ENCODE measurements around the gene FKBP1B. TPM values are rescaled to one million over a fixed set of nuclear protein-coding genes. Genes with fewer than 3 reads are reported as not detected.
"Not testable (repeated sequence)": the region's sequence is repeated elsewhere in the genome, so short reads cannot be mapped to it uniquely, and the experiment has no call there.

Gene FKBP1B
- total and polyA plus RNA-seq, 2 experiments from 2014 or later, result 43.1 to 46.3 TPM

DNA sequence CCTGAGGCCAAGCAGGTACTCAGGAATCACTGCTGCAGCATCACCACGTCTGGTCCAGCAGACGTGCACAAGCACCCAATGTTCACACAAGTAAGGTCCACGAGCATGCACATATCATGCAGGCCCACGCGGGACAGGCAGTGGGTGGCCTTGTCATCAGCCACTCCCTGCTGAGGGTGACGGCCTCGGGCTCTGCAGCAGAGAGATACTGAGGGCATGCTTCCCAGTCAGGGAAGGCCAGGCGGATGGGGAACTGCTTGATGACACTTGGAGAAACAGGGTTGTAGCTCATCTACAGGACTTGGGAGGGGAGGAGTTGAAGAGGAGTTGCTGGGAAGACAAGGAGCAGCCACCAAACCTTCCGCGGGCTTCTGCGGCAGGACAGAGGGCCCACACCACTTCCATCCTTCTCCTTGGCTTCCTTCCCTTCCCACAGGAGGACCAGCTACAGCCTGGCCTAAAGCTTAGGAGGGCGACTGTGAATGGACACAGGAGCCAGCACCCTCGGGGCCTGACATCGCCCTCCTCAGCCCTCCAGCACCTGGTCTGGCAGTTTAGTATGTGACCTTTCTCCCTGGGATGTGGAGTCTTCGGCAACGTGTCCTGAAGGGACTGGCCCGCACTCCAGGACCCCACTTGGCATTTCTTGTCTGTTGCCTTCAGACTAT lies 24.4 kb upstream of the FKBP1B start:
- Histone ChIP-seq H3K4me3 (no peak overlapping the region), H3K9me3 (ENCODE audit: low read depth) (no peaks in the 10 kb centered on the region), H3K27ac (no peak overlapping the region), H3K4me1 (ENCODE audit: low read depth) (no peaks in the 10 kb centered on the region), H3K36me3 (peaks cover 8% of the 10 kb centered on the region), H3K27me3 (no peaks in the 10 kb centered on the region)
- TF ChIP-seq, protein P1, sequence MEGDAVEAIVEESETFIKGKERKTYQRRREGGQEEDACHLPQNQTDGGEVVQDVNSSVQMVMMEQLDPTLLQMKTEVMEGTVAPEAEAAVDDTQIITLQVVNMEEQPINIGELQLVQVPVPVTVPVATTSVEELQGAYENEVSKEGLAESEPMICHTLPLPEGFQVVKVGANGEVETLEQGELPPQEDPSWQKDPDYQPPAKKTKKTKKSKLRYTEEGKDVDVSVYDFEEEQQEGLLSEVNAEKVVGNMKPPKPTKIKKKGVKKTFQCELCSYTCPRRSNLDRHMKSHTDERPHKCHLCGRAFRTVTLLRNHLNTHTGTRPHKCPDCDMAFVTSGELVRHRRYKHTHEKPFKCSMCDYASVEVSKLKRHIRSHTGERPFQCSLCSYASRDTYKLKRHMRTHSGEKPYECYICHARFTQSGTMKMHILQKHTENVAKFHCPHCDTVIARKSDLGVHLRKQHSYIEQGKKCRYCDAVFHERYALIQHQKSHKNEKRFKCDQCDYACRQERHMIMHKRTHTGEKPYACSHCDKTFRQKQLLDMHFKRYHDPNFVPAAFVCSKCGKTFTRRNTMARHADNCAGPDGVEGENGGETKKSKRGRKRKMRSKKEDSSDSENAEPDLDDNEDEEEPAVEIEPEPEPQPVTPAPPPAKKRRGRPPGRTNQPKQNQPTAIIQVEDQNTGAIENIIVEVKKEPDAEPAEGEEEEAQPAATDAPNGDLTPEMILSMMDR (IDR thresholded peaks at IDR 0.05; ENCODE audit: low read depth, low read length), result no peak
- no peak for DNase-seq (ENCODE audit: low read depth in 1 of 2, low spot score in 1 of 2)

DNA sequence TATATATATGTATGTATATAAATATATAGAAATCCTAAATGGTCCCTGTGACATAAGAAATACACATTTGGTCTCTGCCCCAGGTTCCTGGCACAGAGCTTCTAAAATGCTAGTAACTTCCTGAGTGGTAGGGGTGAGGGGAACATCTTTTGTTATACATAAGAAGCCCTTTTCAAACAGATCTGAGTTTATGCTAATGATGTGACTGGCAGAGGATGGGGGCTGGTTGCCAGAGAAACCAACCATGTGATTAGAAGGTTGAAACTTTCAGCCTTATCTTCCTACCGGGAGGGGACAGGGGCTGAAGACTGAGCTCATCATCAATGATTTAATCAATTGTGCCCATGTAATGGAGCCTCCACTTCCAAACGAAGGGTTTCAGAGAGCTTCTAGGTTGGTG lies 23.3 kb upstream of the FKBP1B start:
- no peak for DNase-seq (ENCODE audit: low read depth in 1 of 2, low spot score in 1 of 2)
- peaks cover 8% of the 10 kb centered on the region for H3K36me3 ChIP-seq
- H3K4me1 ChIP-seq (ENCODE audit: low read depth), result no peaks in the 10 kb centered on the region
- TF ChIP-seq, protein P1 (IDR thresholded peaks at IDR 0.05; ENCODE audit: low read depth, low read length), result no peak
- no peak overlapping the region for H3K27ac ChIP-seq
- no peak overlapping the region for H3K4me3 ChIP-seq
- H3K9me3 ChIP-seq (ENCODE audit: low read depth), result no peaks in the 10 kb centered on the region
- no peaks in the 10 kb centered on the region for H3K27me3 ChIP-seq

DNA sequence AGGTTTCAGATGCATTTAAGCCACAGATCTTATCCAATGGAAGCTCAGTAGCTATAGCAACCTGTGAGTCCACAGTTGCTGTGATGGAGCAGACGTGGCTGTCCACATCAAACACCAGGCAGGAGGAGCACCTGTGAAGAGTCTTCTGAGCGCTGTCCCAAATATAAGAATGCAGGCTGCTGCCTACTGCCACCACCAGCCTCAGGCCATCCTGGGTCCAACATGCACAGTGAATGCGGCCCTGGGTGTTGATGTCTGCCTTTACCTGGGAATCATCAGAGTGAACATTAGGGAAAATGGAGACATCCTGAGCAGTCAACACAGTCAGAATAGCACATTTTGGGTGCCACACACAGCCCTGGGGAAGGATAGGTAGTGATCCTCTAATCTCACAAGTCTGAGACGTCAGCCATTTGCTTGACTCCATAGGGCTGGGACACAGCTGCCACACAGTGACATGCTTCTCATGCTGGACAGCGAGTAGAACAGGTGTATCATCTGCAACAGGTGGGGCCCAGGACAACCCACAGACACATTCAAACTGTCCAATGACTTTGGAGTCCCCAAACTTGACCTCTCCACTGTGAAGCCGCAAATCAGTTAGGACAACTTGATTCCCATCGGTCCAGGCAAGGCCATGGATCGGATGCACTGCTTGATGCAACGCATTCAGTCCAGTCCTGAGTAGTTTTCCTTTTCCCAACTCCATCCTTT lies 10.6 kb upstream of the FKBP1B start:
- H3K27ac ChIP-seq, result no peak overlapping the region
- TF ChIP-seq, protein P1 (IDR thresholded peaks at IDR 0.05; ENCODE audit: low read depth, low read length), result no peak
- no peak for DNase-seq (ENCODE audit: low read depth in 1 of 2, low spot score in 1 of 2)

DNA sequence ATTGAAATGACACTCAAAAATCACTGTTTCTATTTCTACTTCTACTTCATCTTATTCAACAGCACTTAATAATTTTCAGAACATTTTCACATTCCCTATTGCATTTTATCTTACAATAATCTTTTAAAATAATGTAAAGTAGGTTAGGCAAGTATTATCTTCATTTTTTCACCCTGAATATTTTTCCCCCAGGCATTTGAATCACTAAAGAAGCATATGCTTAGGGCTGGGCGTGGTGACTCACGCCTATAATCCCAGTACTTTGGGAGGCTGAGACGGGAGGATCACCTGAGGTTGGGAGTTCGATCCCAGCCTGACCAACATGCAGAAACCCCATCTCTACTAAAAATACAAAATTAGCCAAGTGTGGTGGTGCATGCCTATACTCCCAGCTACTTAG lies 9.0 kb upstream of the FKBP1B start:
- Histone ChIP-seq H3K4me3 (no peak overlapping the region), H3K4me1 (ENCODE audit: low read depth) (no peaks in the 10 kb centered on the region), H3K27me3 (no peaks in the 10 kb centered on the region), H3K27ac (no peak overlapping the region), H3K9me3 (ENCODE audit: low read depth) (no peaks in the 10 kb centered on the region), H3K36me3 (peaks cover 16% of the 10 kb centered on the region)
- no peak for DNase-seq (ENCODE audit: low read depth in 1 of 2, low spot score in 1 of 2)
- TF ChIP-seq, protein P1 (IDR thresholded peaks at IDR 0.05; ENCODE audit: low read depth, low read length), result no peak

More for the DNA sequence above, 10.6 kb upstream of the FKBP1B start:
- H3K4me3 ChIP-seq, result no peak overlapping the region
- H3K9me3 ChIP-seq (ENCODE audit: low read depth), result no peaks in the 10 kb centered on the region
- H3K4me1 ChIP-seq (ENCODE audit: low read depth), result no peaks in the 10 kb centered on the region
- peaks cover 16% of the 10 kb centered on the region for H3K36me3 ChIP-seq
- no peaks in the 10 kb centered on the region for H3K27me3 ChIP-seq

DNA sequence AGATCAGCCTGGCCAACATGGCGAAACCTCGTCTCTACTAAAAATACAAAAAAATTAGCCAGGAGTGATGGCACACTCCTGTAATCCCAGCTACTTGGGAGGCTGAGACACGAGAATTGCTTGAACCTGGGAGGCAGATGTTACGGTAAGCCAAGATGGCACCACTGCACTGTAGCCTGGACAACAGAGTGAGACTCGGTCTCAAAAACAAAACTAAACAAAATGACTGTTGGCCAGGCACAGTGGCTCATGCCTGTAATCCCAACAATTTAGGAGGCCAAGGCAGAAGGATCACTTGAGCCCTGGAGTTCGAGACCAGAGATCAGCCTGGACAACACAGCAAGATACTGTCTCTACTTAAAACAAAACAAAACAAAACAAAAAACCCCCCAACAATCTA lies 6.4 kb upstream of the FKBP1B start:
- H3K27me3 ChIP-seq; DNase-seq (ENCODE audit: low read depth in 1 of 2, low spot score in 1 of 2); H3K27ac ChIP-seq; H3K4me1 ChIP-seq (ENCODE audit: low read depth); H3K4me3 ChIP-seq; H3K9me3 ChIP-seq (ENCODE audit: low read depth): not testable (repeated sequence)
- peaks cover 12% of the 10 kb centered on the region for H3K36me3 ChIP-seq

All from cardiac muscle cell (in vitro differentiated cells and primary cell).